Measurements from ENCODE around the gene MYD88. TPM values are rescaled to one million over a fixed set of nuclear protein-coding genes. Genes with fewer than 3 reads are reported as not detected.

The MYD88 gene
- total and polyA plus RNA-seq, 2 experiments from 2014 or later: 12.7 to 51.4 TPM

DNA sequence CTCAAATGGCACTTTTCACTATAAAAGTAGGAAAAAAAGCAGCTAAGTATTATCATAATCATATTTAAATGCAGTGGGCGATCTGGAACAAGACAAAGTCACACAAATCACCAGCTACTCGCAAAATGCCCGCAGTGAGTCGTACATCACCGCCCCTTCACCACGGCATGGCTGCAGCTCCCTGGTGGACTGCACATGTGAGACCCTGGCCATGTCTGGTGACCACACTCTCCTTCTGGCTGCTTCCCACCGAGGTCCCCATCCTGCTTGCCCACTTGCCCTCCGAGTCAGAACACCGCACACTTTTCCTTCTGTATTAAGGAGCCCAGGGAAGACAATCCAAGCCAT is 40.1 kb upstream of the MYD88 start:
- H3K9me3 ChIP-seq (ENCODE audit: low read depth): no peaks in the 10 kb centered on the region
- DNase-seq (ENCODE audit: low spot score): no peak
- H2AFZ ChIP-seq: no peak overlapping the region
- H3K4me2 ChIP-seq: no peak overlapping the region
- H3K79me2 ChIP-seq: no peaks in the 10 kb centered on the region
- no peaks in the 10 kb centered on the region for H3K4me1 ChIP-seq (ENCODE audit: insufficient read depth)
- no peak overlapping the region for H3K4me3 ChIP-seq
- no peak overlapping the region for H3K27ac ChIP-seq
- H4K20me1 ChIP-seq (ENCODE audit: insufficient read depth, poor library complexity, severe bottlenecking): no peaks in the 10 kb centered on the region
- TF ChIP-seq EZH2phosphoT487 (IDR thresholded peaks at IDR 0.05; ENCODE audit: low read depth, severe bottlenecking, unreplicated experiment) (no peak), EZH2 (IDR thresholded peaks at IDR 0.05; ENCODE audit: borderline replicate concordance) (no peak)
- TF ChIP-seq, protein P1, sequence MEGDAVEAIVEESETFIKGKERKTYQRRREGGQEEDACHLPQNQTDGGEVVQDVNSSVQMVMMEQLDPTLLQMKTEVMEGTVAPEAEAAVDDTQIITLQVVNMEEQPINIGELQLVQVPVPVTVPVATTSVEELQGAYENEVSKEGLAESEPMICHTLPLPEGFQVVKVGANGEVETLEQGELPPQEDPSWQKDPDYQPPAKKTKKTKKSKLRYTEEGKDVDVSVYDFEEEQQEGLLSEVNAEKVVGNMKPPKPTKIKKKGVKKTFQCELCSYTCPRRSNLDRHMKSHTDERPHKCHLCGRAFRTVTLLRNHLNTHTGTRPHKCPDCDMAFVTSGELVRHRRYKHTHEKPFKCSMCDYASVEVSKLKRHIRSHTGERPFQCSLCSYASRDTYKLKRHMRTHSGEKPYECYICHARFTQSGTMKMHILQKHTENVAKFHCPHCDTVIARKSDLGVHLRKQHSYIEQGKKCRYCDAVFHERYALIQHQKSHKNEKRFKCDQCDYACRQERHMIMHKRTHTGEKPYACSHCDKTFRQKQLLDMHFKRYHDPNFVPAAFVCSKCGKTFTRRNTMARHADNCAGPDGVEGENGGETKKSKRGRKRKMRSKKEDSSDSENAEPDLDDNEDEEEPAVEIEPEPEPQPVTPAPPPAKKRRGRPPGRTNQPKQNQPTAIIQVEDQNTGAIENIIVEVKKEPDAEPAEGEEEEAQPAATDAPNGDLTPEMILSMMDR (IDR thresholded peaks at IDR 0.05; ENCODE audit: poor library complexity): no peak
- WGBS (ENCODE audit: low lambda C conversion rate, missing lambda C conversion rate): 95% methylated on average over 9 of the region's 9 CpGs
- no peaks in the 10 kb centered on the region for H3K9me2 ChIP-seq (replicated peaks; ENCODE audit: insufficient read depth)
- no peaks in the 10 kb centered on the region for H3K36me3 ChIP-seq (replicated peaks; ENCODE audit: insufficient read depth, low read depth)
- H3K27me3 ChIP-seq: no peaks in the 10 kb centered on the region

DNA sequence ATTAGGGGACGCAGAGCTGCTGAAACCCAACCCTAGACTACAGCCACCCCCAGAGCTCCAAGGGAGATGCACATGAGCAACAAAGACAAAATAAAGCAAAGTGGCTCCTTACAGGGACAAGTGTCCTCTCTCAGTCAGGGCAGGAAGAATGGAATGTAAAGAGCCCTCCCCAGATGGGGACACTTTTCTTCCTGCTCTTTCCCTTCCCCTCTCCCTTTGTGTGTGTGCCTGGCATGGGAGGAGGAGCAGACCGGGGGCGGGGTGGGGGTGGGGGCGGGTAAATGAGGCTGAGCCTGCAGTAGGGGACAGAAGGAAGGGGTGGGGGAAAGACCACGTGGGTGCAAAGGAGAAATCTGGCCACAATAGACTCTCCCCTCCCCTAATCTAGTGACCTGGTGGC is 38.9 kb upstream of the MYD88 start:
- Histone ChIP-seq H3K27ac (no peak overlapping the region), H3K4me2 (no peak overlapping the region), H3K79me2 (no peaks in the 10 kb centered on the region), H3K27me3 (no peaks in the 10 kb centered on the region), H3K4me3 (no peak overlapping the region), H3K4me1 (ENCODE audit: insufficient read depth) (no peaks in the 10 kb centered on the region), H2AFZ (no peak overlapping the region), H3K9me3 (ENCODE audit: low read depth) (no peaks in the 10 kb centered on the region), H3K36me3 (replicated peaks; ENCODE audit: insufficient read depth, low read depth) (no peaks in the 10 kb centered on the region), H3K9me2 (replicated peaks; ENCODE audit: insufficient read depth) (no peaks in the 10 kb centered on the region), H4K20me1 (ENCODE audit: insufficient read depth, poor library complexity, severe bottlenecking) (no peaks in the 10 kb centered on the region)
- no peak for DNase-seq (ENCODE audit: low spot score)
- TF ChIP-seq EZH2phosphoT487 (IDR thresholded peaks at IDR 0.05; ENCODE audit: low read depth, severe bottlenecking, unreplicated experiment) (no peak), EZH2 (IDR thresholded peaks at IDR 0.05; ENCODE audit: borderline replicate concordance) (no peak)
- TF ChIP-seq, protein P1 (IDR thresholded peaks at IDR 0.05; ENCODE audit: poor library complexity): no peak
- WGBS (ENCODE audit: low lambda C conversion rate, missing lambda C conversion rate): 16% methylated on average over 5 of the region's 5 CpGs

DNA sequence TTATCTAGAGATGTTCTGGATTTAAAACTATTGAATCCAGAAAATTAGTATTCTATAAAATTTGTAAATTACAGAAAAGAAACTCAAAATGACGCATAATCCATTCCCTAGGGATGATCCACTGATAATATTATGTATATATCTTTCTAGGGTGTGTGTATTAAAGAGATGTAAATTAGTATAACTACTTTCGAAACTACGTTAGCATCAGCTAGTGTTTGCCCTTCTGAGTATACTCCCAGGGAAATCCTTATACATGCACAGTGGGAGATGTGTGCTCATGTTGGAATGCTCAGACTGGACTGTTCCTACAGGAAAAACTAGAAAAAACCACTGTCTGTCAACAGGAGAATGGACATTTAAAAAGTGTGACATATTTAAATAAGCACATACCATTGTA is 38.0 kb upstream of the MYD88 start:
- no peak overlapping the region for H3K27ac ChIP-seq
- H3K4me1 ChIP-seq (ENCODE audit: insufficient read depth): no peaks in the 10 kb centered on the region
- no peaks in the 10 kb centered on the region for H3K9me3 ChIP-seq (ENCODE audit: low read depth)
- H3K27me3 ChIP-seq: no peaks in the 10 kb centered on the region
- H3K9me2 ChIP-seq (replicated peaks; ENCODE audit: insufficient read depth): no peaks in the 10 kb centered on the region
- H3K79me2 ChIP-seq: no peaks in the 10 kb centered on the region
- WGBS (ENCODE audit: low lambda C conversion rate, missing lambda C conversion rate): 91% methylated on average over 3 of the region's 3 CpGs
- H3K4me2 ChIP-seq: no peak overlapping the region
- no peaks in the 10 kb centered on the region for H3K36me3 ChIP-seq (replicated peaks; ENCODE audit: insufficient read depth, low read depth)
- no peak overlapping the region for H3K4me3 ChIP-seq
- H4K20me1 ChIP-seq (ENCODE audit: insufficient read depth, poor library complexity, severe bottlenecking): no peaks in the 10 kb centered on the region
- TF ChIP-seq, protein P1 (IDR thresholded peaks at IDR 0.05; ENCODE audit: poor library complexity): no peak
- no peak for TF ChIP-seq EZH2phosphoT487 (IDR thresholded peaks at IDR 0.05; ENCODE audit: low read depth, severe bottlenecking, unreplicated experiment)
- H2AFZ ChIP-seq: no peak overlapping the region
- no peak for DNase-seq (ENCODE audit: low spot score)
